Activated B cell treated with CpG ODN at 0.5 μM for 24 hours (primary cell): Measurements from ENCODE around the gene GZMM. TPM values are rescaled to one million over a fixed set of nuclear protein-coding genes. Genes with fewer than 3 reads are reported as not detected.

ENCODE experiments used
- ATAC-seq: fragments of 200-7000 bp; cut with Tn5 transposase; one replicate; pipeline ENCODE4 v1.10.0; 2021; ENCODE audit warnings: low read depth, mild to moderate bottlenecking, moderate library complexity
- CTCF ChIA-PET: fragments of 350-600 bp; sonication (Branson Sonifier 250); formaldehyde crosslinking; loops from one replicate; lab custom pipeline; 2021; ENCODE audit warnings: antibody characterized with exemption; lab: Charles Lee
- POLR2A ChIA-PET: fragments of 350-600 bp; sonication (Branson Sonifier 250); formaldehyde crosslinking; loops from one replicate; lab custom pipeline; 2021; ENCODE audit warnings: antibody characterized with exemption; lab: Charles Lee
- DNase-seq: peaks from one replicate; pipeline ENCODE4 v3.0.0; 2022
- H3K27ac Mint-ChIP-seq: one replicate; pipeline ENCODE4 v1.8.0; 2020; ENCODE audit warnings: mixed read lengths
- H3K27me3 Mint-ChIP-seq: one replicate; pipeline ENCODE4 v1.8.0; 2021; ENCODE audit warnings: mixed read lengths
- H3K36me3 Mint-ChIP-seq: one replicate; pipeline ENCODE4 v1.8.0; 2021; ENCODE audit warnings: low read depth, mixed read lengths
- H3K4me1 Mint-ChIP-seq: one replicate; pipeline ENCODE4 v1.8.0; 2021; ENCODE audit warnings: mixed read lengths
- H3K4me3 Mint-ChIP-seq: one replicate; pipeline ENCODE4 v1.8.0; 2020; ENCODE audit warnings: mild to moderate bottlenecking, mixed read lengths
- H3K9me3 Mint-ChIP-seq: one replicate; pipeline ENCODE4 v1.8.0; 2020; ENCODE audit warnings: mixed read lengths
- intact Hi-C: fragments of 100-400 bp; cut with micrococcal nuclease; formaldehyde crosslinking; loops from one replicate; pipeline ENCODE4 v1.15.1; 2024
- total RNA-seq: library from RNA; stranded (reverse); gene quantifications from 2 replicates; pipeline ENCODE4 v1.2.3, GENCODE V29; 2022
- TF ChIP-seq, protein P1 (sequence below): fragments of 200-600 bp; IDR thresholded peaks from one replicate; pipeline ENCODE4 v1.8.0; 2022; ENCODE audit warnings: antibody characterized with exemption, mild to moderate bottlenecking

GZMM gene
- total RNA-seq, 1 donor from 2014 or later = not detected

DNA sequence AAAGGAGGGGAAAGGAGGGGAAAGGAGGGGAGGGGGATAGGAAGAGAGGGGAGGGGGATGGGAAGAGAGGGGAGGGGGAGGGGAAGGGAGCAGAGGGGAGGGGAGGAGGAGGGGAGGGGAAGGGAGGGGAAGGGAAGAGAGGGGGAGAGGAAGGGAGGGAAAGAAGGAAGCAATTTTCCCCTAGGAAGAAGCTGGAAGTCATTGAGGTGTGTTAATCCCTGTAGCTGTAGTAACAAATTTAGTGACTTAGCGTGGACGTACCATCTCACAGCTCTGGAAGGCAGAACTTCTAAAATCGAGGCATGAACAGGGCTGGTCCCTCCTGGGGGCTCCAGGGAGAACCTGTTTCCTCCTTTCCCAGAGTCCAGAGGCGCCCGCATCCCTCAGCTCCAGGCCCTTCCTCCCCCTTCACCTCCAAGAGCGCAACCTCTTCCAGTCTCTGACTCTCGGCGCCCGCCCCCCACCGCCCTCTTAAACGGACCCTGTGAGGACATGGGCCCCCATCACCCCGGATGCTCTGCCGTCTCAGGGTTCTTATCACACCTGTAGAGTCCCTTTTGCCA is 17.9 kb upstream of the GZMM start:
- POLR2A ChIA-PET = no interaction called here
- H3K27me3 Mint-ChIP-seq = peaks cover 6% of the 10 kb centered on the region
- H3K9me3 Mint-ChIP-seq = no peaks in the 10 kb centered on the region
- CTCF ChIA-PET = interaction anchor here (1.0 kb wide), 1 partner anchor 14 kb away, joined by 3 read pairs; no protein-coding TSS in a partner anchor
- H3K36me3 Mint-ChIP-seq = no peaks in the 10 kb centered on the region
- H3K4me1 Mint-ChIP-seq = peaks cover 2% of the 10 kb centered on the region
- H3K27ac Mint-ChIP-seq = no peak overlapping the region
- ATAC-seq = no peak
- TF ChIP-seq, protein P1, sequence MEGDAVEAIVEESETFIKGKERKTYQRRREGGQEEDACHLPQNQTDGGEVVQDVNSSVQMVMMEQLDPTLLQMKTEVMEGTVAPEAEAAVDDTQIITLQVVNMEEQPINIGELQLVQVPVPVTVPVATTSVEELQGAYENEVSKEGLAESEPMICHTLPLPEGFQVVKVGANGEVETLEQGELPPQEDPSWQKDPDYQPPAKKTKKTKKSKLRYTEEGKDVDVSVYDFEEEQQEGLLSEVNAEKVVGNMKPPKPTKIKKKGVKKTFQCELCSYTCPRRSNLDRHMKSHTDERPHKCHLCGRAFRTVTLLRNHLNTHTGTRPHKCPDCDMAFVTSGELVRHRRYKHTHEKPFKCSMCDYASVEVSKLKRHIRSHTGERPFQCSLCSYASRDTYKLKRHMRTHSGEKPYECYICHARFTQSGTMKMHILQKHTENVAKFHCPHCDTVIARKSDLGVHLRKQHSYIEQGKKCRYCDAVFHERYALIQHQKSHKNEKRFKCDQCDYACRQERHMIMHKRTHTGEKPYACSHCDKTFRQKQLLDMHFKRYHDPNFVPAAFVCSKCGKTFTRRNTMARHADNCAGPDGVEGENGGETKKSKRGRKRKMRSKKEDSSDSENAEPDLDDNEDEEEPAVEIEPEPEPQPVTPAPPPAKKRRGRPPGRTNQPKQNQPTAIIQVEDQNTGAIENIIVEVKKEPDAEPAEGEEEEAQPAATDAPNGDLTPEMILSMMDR = no peak
- intact Hi-C loops = no loop called here
- no peak for DNase-seq
- H3K4me3 Mint-ChIP-seq = no peak overlapping the region

DNA sequence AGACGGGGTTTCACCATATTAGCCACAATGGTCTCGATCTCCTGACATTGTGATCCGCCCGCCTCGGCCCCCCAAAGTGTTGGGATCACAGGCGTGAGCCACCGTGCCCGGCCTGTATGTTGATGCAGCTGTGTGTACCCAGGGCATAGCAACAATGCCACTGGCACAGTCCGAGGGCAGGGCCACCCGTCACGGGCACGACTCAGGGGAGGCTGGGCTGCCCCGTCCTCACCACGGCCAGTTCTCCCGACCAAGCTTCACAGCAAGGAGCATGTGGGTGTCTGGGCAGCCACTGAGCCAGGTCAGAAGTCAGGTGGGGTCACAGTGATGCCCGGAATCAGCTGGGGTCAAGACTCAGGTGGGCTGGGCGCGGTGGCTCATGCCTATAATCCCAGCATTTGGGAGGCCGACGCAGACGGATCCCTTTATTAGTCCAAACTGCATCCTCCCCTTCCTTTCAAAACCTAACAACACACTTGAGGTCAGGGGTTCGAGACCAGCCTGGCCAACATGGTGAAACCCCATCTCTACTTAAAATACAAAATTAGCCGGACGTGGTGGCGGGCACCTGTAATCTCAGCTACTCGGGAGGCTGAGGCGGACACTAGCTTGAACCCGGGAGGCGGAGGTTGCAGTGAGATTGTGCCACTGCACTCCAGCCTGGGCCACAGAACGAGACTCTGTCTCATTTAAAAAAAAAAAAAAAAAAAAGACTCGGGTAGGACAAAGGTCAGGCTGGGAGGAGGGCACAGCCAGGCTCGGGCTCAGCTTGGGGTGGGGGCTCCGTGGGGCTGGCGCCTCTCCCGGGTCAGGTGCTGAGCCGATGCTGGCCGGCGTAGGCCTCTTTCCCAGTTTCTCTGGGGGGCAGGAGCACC is 13.5 kb upstream of the GZMM start:
- no peaks in the 10 kb centered on the region for H3K9me3 Mint-ChIP-seq
- peak overlapping the region; percentile 77 for H3K27ac Mint-ChIP-seq
- H3K4me3 Mint-ChIP-seq = peak overlapping the region; percentile 85
- peaks cover 4% of the 10 kb centered on the region for H3K27me3 Mint-ChIP-seq
- intact Hi-C loops = loop anchor here (1.0 to 2.0 kb wide), 4 partner anchors 23 to 266 kb away; partner anchors contain the start of genes PTBP1 and TPGS1
- peaks cover 18% of the 10 kb centered on the region for H3K4me1 Mint-ChIP-seq
- TF ChIP-seq, protein P1 = no peak
- POLR2A ChIA-PET = interaction anchor here (1.0 to 1.5 kb wide), 2 partner anchors 11 to 20 kb away, joined by 10 to 23 read pairs; no protein-coding TSS in a partner anchor
- ATAC-seq = no peak
- DNase-seq = no peak
- no peaks in the 10 kb centered on the region for H3K36me3 Mint-ChIP-seq
- CTCF ChIA-PET = interaction anchor here (1.2 to 1.9 kb wide), 2 partner anchors 19 to 24 kb away, joined by 5 to 11 read pairs; no protein-coding TSS in a partner anchor

DNA sequence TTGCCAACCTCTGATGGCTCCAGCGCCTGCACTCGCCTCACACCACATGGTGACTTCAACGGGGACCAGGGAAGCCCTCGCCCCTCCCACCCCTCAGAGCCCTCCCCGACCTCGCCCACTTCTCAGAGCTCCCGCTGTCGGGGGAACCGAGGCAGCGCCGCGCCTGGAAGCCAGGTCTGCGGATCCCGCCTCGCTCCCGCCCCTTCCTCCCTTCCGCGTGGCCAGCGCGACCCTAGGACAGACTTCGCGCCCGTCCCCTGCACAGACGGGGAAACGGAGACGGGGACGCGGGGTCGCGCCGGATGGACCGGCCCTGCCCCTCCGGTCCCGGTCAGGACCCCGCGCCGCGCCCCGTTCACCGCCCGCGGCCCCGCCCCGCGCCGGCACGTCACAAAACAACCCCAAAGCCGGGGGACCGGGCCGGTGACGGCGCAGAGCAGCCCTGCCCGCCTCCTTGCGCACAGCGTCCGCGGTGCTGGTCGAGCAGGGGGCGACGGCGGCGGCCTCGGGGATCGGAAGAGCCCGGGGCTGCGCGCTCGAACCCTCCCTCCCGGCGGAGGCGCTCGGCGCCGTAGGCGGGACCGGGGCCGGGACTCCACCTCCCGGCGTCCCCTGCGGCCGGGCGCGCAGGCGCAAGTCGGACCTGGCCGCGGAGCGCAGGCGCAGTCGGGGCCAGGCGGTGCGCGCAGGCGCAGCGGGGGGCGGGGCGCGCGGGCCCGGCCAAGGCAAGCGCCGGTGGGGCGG is 12.7 kb upstream of the GZMM start:
- Mint-ChIP-seq H3K36me3 (no peaks in the 10 kb centered on the region), H3K4me1 (peaks cover 18% of the 10 kb centered on the region), H3K9me3 (no peaks in the 10 kb centered on the region), H3K4me3 (peak overlapping the region; percentile 85), H3K27ac (peak overlapping the region; percentile 77), H3K27me3 (peaks cover 1% of the 10 kb centered on the region)
- POLR2A ChIA-PET = interaction anchor here (0.6 to 1.7 kb wide), 7 partner anchors 12 to 1411 kb away, joined by 3 to 23 read pairs (median 5); partner anchors contain the start of genes BSG and RNF126
- ATAC-seq (peak; percentile 81), DNase-seq (peak; percentile 99)
- CTCF ChIA-PET = interaction anchor here (1.2 to 1.9 kb wide), 2 partner anchors 20 to 25 kb away, joined by 5 to 11 read pairs; no protein-coding TSS in a partner anchor
- TF ChIP-seq, protein P1 = no peak
- intact Hi-C loops = loop anchor here (1.0 to 2.0 kb wide), 4 partner anchors 24 to 266 kb away; partner anchors contain the start of genes PTBP1 and TPGS1

DNA sequence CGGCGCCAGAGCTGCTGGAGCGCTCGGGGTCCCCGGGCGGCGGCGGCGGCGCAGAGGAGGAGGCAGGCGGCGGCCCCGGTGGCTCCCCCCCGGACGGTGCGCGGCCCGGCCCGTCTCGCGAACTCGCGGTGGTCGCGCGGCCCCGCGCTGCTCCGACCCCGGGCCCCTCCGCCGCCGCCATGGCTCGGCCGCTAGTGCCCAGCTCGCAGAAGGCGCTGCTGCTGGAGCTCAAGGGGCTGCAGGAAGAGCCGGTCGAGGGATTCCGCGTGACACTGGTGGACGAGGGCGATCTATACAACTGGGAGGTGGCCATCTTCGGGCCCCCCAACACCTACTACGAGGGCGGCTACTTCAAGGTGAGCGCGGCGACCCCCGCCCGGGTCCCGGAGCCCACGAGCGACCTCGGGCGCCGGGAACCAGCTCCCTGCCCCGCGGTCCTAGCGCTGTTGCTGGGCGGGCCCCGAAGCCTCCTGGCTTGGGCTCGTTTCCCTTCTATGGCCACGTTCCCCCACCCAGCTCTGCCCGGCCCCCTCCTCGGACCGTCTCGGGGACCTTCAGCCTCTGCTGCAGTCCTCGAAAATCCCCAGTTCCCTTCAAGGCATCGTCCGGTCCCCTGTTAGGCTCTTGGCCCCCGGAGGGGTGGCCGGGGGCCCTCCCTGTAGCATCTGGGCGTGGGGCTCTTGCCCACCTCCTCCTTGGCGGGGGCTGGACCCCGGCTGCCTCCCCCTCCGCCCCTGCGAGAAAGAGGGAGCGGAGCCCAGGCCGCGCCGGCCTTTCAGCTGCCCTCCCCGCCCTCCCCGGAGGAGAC is 11.9 kb upstream of the GZMM start, which contains the start of gene CDC34:
Gene CDC34 (plus strand): TSS at position 8 of the 808 bp plus-strand sequence. CDS start 172 bp downstream, at position 180.
- CTCF ChIA-PET = interaction anchor here (0.5 to 1.9 kb wide), 5 partner anchors 11 to 25 kb away, joined by 3 to 11 read pairs (median 6); no protein-coding TSS in a partner anchor
- ATAC-seq (peak; percentile 25), DNase-seq (no peak)
- Mint-ChIP-seq H3K27me3 (no peaks in the 10 kb centered on the region), H3K36me3 (peaks cover 5% of the 10 kb centered on the region), H3K4me1 (peaks cover 18% of the 10 kb centered on the region), H3K4me3 (peak within 1 kb of the TSS; percentile 88), H3K27ac (peak within 1 kb of the TSS; percentile 77), H3K9me3 (no peaks in the 10 kb centered on the region)
- TF ChIP-seq, protein P1 = no peak
- intact Hi-C loops = loop anchor here (1.0 to 2.0 kb wide), 4 partner anchors 25 to 265 kb away; partner anchors contain the start of genes PTBP1 and TPGS1
- POLR2A ChIA-PET = interaction anchor here (0.9 to 1.7 kb wide), 5 partner anchors 21 to 131 kb away, joined by 3 to 14 read pairs (median 4); partner anchors contain the start of genes BSG and RNF126
